Tibial nerve (tissue), 3 donors: ENCODE measurements around the gene MRNIP.

Experiments used
- EP300 ChIP-seq, 2 donors: sonication (generic); formaldehyde crosslinking; IDR thresholded peaks; one replicate each; pipeline ENCODE4 v1.6.1; 2017; ENCODE audit warnings: antibody characterized with exemption in 2 of 2, mild to moderate bottlenecking in 1 of 2
- POLR2A ChIP-seq, 2 donors: fragments of 450-650 bp; IDR thresholded peaks; one replicate each; pipeline ENCODE4 v1.6.1; 2017; ENCODE audit warnings: antibody characterized with exemption in 2 of 2, mild to moderate bottlenecking in 2 of 2, moderate library complexity in 2 of 2

DNA sequence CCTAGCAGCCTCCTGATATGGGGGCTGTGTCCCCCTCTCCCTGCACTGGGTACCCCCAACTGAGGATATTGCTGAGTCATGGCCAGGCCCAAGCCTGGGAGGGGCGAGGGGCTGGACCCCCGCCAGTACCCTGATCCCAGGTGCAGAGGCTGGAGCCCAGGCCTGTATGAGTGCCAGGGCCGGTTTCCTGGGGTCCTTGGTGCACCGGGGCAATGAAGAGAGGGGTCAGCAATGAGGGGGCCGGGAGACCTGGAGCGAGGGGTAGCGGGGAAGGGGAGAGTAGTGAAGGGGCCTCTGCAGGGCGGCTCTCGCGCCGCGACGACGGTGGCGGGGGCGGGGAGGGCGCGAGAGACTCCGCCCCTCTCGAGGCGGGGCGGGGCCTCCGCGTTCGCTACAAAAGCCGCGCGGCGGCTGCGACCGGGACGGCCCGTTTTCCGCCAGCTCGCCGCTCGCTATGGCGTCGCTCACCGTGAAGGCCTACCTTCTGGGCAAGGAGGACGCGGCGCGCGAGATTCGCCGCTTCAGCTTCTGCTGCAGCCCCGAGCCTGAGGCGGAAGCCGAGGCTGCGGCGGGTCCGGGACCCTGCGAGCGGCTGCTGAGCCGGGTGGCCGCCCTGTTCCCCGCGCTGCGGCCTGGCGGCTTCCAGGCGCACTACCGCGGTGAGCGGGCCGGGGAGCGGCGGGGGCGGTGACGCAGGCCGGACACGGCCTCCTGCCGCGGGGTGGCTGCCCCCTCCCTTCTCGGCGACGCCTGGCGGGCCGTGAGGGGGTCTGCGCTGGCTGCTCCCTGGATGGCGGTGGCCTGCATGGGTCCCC lies 37.9 kb downstream of the MRNIP start, which contains the start of gene SQSTM1:
- TF ChIP-seq EP300 (IDR thresholded peaks at IDR 0.05) (peak; percentile 35 to 100), POLR2A (IDR thresholded peaks at IDR 0.05) (peak; percentile 91 to 99)
